Hematopoietic multipotent progenitor cell treated with erythropoietin and hydrocortisone succinate and interleukin-3 and kit ligand, for 17 days (in vitro differentiated cells): ENCODE measurements around the gene LRRC1.

Experiments
- DNase-seq: peaks from one replicate; pipeline ENCODE4 v3.0.0-alpha.2; 2015; ENCODE audit warnings: low spot score

The LRRC1 gene

GRCh38 chr6:53815381-53816119 lies 20.7 kb downstream of the LRRC1 start:
- no peak for DNase-seq

GRCh38 chr6:53818858-53819609 lies 24.2 kb downstream of the LRRC1 start:
- no peak for DNase-seq

GRCh38 chr6:53822401-53823125 lies 27.8 kb downstream of the LRRC1 start:
- DNase-seq = no peak

- DNase-seq = no peak
These were observed 29.9 kb downstream of the LRRC1 start for GRCh38 chr6:53824714-53825113.

- DNase-seq = no peak
These were observed 30.9 kb downstream of the LRRC1 start for GRCh38 chr6:53825532-53826321.

GRCh38 chr6:53827531-53827930 lies 32.7 kb downstream of the LRRC1 start:
- DNase-seq = no peak

- no peak for DNase-seq
These were observed 33.4 kb downstream of the LRRC1 start for GRCh38 chr6:53828215-53828614.

- DNase-seq = no peak
These were observed 34.3 kb downstream of the LRRC1 start for GRCh38 chr6:53828966-53829697.

GRCh38 chr6:53829698-53830221 lies 35.0 kb downstream of the LRRC1 start:
- DNase-seq = no peak

- DNase-seq = no peak
These were observed 35.6 kb downstream of the LRRC1 start for GRCh38 chr6:53830366-53830765.

GRCh38 chr6:53831081-53831869 lies 36.5 kb downstream of the LRRC1 start:
- DNase-seq = no peak

GRCh38 chr6:53831936-53832660 lies 37.3 kb downstream of the LRRC1 start:
- DNase-seq = no peak

GRCh38 chr6:53833155-53833554 lies 38.4 kb downstream of the LRRC1 start:
- DNase-seq = no peak

- DNase-seq = no peak
These were observed 39.3 kb downstream of the LRRC1 start for GRCh38 chr6:53834132-53834531.

GRCh38 chr6:53837865-53838769 lies 43.3 kb downstream of the LRRC1 start:
- DNase-seq = no peak

- no peak for DNase-seq
These were observed 45.2 kb downstream of the LRRC1 start for GRCh38 chr6:53840027-53840426.

- DNase-seq = no peak
These were observed 50.7 kb downstream of the LRRC1 start for GRCh38 chr6:53845280-53846195.
